ENCODE results near the gene TSHZ1. TPM values are rescaled to one million over a fixed set of nuclear protein-coding genes. Genes with fewer than 3 reads are reported as not detected.

Gene TSHZ1
- total and polyA plus RNA-seq, 2 experiments from 2014 or later, result 2.2 to 4.4 TPM

GRCh38 chr18:75267643-75268363 lies 57.2 kb downstream of the TSHZ1 start:
- no peaks in the 10 kb centered on the region for H3F3A ChIP-seq (ENCODE audit: insufficient read depth)
- H3K9ac ChIP-seq, result no peak overlapping the region
- no peaks in the 10 kb centered on the region for H3K27me3 ChIP-seq (replicated peaks; ENCODE audit: insufficient read depth)
- no peak overlapping the region for H3K4me2 ChIP-seq (ENCODE audit: unreplicated experiment)
- TF ChIP-seq EZH2phosphoT487 (IDR thresholded peaks at IDR 0.05; ENCODE audit: insufficient read depth, low read depth), result no peak
- no peaks in the 10 kb centered on the region for H3K9me2 ChIP-seq (ENCODE audit: insufficient read depth)
- no peak overlapping the region for H2AFZ ChIP-seq
- WGBS, 2 experiments (ENCODE audit: low coverage in 1 of 2, low lambda C conversion rate in 2 of 2, missing lambda C conversion rate in 2 of 2), result 84 to 89% methylated on average over 10 of the region's 10 CpGs
- no peaks in the 10 kb centered on the region for H3K36me3 ChIP-seq (ENCODE audit: low read depth)
- no peaks in the 10 kb centered on the region for H4K20me1 ChIP-seq (ENCODE audit: insufficient read depth)
- no peak overlapping the region for H3K4me3 ChIP-seq
- no peak for DNase-seq
- in situ Hi-C loops (cut with MboI), result no loop called here
- no peaks in the 10 kb centered on the region for H3K9me3 ChIP-seq (ENCODE audit: low read depth)
- no peaks in the 10 kb centered on the region for H3K4me1 ChIP-seq (ENCODE audit: insufficient read depth)
- 0 out of 2 replicates have a peak, but pooled peaks cover 11% of the 10 kb centered on the region for H3K79me2 ChIP-seq (ENCODE audit: insufficient read depth)
- no peak overlapping the region for H3K27ac ChIP-seq

- Histone ChIP-seq H4K20me1 (ENCODE audit: insufficient read depth) (no peaks in the 10 kb centered on the region), H2AFZ (no peak overlapping the region), H3K79me2 (ENCODE audit: insufficient read depth) (0 out of 2 replicates have a peak, but pooled peaks cover 11% of the 10 kb centered on the region), H3K9me3 (ENCODE audit: low read depth) (no peaks in the 10 kb centered on the region), H3F3A (ENCODE audit: insufficient read depth) (no peaks in the 10 kb centered on the region), H3K4me3 (no peak overlapping the region), H3K36me3 (ENCODE audit: low read depth) (no peaks in the 10 kb centered on the region), H3K4me1 (ENCODE audit: insufficient read depth) (no peaks in the 10 kb centered on the region), H3K9ac (no peak overlapping the region), H3K9me2 (ENCODE audit: insufficient read depth) (no peaks in the 10 kb centered on the region), H3K27me3 (replicated peaks; ENCODE audit: insufficient read depth) (no peaks in the 10 kb centered on the region), H3K27ac (no peak overlapping the region), H3K4me2 (ENCODE audit: unreplicated experiment) (no peak overlapping the region)
- TF ChIP-seq EZH2phosphoT487 (IDR thresholded peaks at IDR 0.05; ENCODE audit: insufficient read depth, low read depth) (no peak), EZH2 (IDR thresholded peaks at IDR 0.05; ENCODE audit: insufficient read depth, poor library complexity, severe bottlenecking) (no peak)
- in situ Hi-C loops (cut with MboI), result no loop called here
- WGBS, 2 experiments (ENCODE audit: low coverage in 1 of 2, low lambda C conversion rate in 2 of 2, missing lambda C conversion rate in 2 of 2), result 91 to 96% methylated on average over 5 of the region's 5 CpGs
- no peak for DNase-seq
Observed at GRCh38 chr18:75268364-75268646, 57.7 kb downstream of the TSHZ1 start.

GRCh38 chr18:75269124-75269680 lies 58.6 kb downstream of the TSHZ1 start:
- WGBS, 2 experiments (ENCODE audit: low coverage in 1 of 2, low lambda C conversion rate in 2 of 2, missing lambda C conversion rate in 2 of 2), result 68 to 75% methylated on average over 5 to 7 of the region's 7 CpGs
- no peaks in the 10 kb centered on the region for H3K27me3 ChIP-seq (replicated peaks; ENCODE audit: insufficient read depth)
- H3K4me2 ChIP-seq (ENCODE audit: unreplicated experiment), result no peak overlapping the region
- H3K9me3 ChIP-seq (ENCODE audit: low read depth), result no peaks in the 10 kb centered on the region
- no peak for DNase-seq
- H3K79me2 ChIP-seq (ENCODE audit: insufficient read depth), result peaks cover 11% of the 10 kb centered on the region; the same call in 1 of the 2 replicates
- H3K9ac ChIP-seq, result no peak overlapping the region
- H3F3A ChIP-seq (ENCODE audit: insufficient read depth), result no peaks in the 10 kb centered on the region
- H3K27ac ChIP-seq, result no peak overlapping the region
- in situ Hi-C loops (cut with MboI), result no loop called here
- no peak for TF ChIP-seq EZH2phosphoT487 (IDR thresholded peaks at IDR 0.05; ENCODE audit: insufficient read depth, low read depth)
- TF ChIP-seq EZH2 (IDR thresholded peaks at IDR 0.05; ENCODE audit: insufficient read depth, poor library complexity, severe bottlenecking), result no peak
- H4K20me1 ChIP-seq (ENCODE audit: insufficient read depth), result no peaks in the 10 kb centered on the region
- H3K4me3 ChIP-seq, result no peak overlapping the region
- no peaks in the 10 kb centered on the region for H3K9me2 ChIP-seq (ENCODE audit: insufficient read depth)
- H2AFZ ChIP-seq, result no peak overlapping the region
- H3K4me1 ChIP-seq (ENCODE audit: insufficient read depth), result no peaks in the 10 kb centered on the region
- H3K36me3 ChIP-seq (ENCODE audit: low read depth), result no peaks in the 10 kb centered on the region

GRCh38 chr18:75269696-75270095 lies 59.1 kb downstream of the TSHZ1 start:
- Histone ChIP-seq H3K79me2 (ENCODE audit: insufficient read depth) (peaks cover 12% of the 10 kb centered on the region; the same call in 1 of the 2 replicates), H3K36me3 (ENCODE audit: low read depth) (no peaks in the 10 kb centered on the region), H3K4me3 (no peak overlapping the region), H2AFZ (no peak overlapping the region), H3K27ac (no peak overlapping the region), H3K9me3 (ENCODE audit: low read depth) (no peaks in the 10 kb centered on the region), H3K4me2 (ENCODE audit: unreplicated experiment) (no peak overlapping the region), H4K20me1 (ENCODE audit: insufficient read depth) (no peaks in the 10 kb centered on the region), H3K27me3 (replicated peaks; ENCODE audit: insufficient read depth) (no peaks in the 10 kb centered on the region), H3F3A (ENCODE audit: insufficient read depth) (no peaks in the 10 kb centered on the region), H3K4me1 (ENCODE audit: insufficient read depth) (no peaks in the 10 kb centered on the region), H3K9me2 (ENCODE audit: insufficient read depth) (no peaks in the 10 kb centered on the region), H3K9ac (no peak overlapping the region)
- in situ Hi-C loops (cut with MboI), result no loop called here
- DNase-seq, result no peak
- WGBS, 2 experiments (ENCODE audit: low coverage in 1 of 2, low lambda C conversion rate in 2 of 2, missing lambda C conversion rate in 2 of 2), result 97 to 99% methylated on average over 8 of the region's 8 CpGs
- TF ChIP-seq EZH2phosphoT487 (IDR thresholded peaks at IDR 0.05; ENCODE audit: insufficient read depth, low read depth) (no peak), EZH2 (IDR thresholded peaks at IDR 0.05; ENCODE audit: insufficient read depth, poor library complexity, severe bottlenecking) (no peak)
